Muscle layer of colon (tissue), 2 donors: ENCODE data around the gene EPB41.

ENCODE experiments used
- H3K27ac ChIP-seq: one replicate; pipeline ENCODE4 v1.7.0; 2013; ENCODE audit warnings: low read depth, mild to moderate bottlenecking, low read length, moderate library complexity
- H3K27me3 ChIP-seq, 2 donors: one replicate each; pipeline ENCODE4 v1.7.0; 2013; ENCODE audit warnings: low read length in 2 of 2, mild to moderate bottlenecking in 2 of 2; ENCODE audit not compliant: insufficient read depth in 2 of 2, control insufficient read depth in 1 of 2
- H3K36me3 ChIP-seq: one replicate; pipeline ENCODE4 v1.7.0; 2013; ENCODE audit warnings: mild to moderate bottlenecking, low read length; ENCODE audit not compliant: insufficient read depth
- H3K4me1 ChIP-seq: one replicate; pipeline ENCODE4 v1.7.0; 2013; ENCODE audit warnings: mild to moderate bottlenecking, low read length; ENCODE audit not compliant: insufficient read depth
- H3K4me3 ChIP-seq, 2 donors: one replicate each; pipeline ENCODE4 v1.7.0; 2013; ENCODE audit warnings: low read length in 2 of 2, low read depth in 1 of 2, mild to moderate bottlenecking in 1 of 2, moderate library complexity in 1 of 2
- H3K9ac ChIP-seq: one replicate; pipeline ENCODE4 v1.7.0; 2013; ENCODE audit warnings: low read length
- H3K9me3 ChIP-seq: one replicate; pipeline ENCODE4 v1.7.0; 2013; ENCODE audit warnings: mild to moderate bottlenecking, low read length
- donor health status: abdominal sarcoma.
- donor health status: Adenocarcinoma of cecum.

EPB41 gene

DNA sequence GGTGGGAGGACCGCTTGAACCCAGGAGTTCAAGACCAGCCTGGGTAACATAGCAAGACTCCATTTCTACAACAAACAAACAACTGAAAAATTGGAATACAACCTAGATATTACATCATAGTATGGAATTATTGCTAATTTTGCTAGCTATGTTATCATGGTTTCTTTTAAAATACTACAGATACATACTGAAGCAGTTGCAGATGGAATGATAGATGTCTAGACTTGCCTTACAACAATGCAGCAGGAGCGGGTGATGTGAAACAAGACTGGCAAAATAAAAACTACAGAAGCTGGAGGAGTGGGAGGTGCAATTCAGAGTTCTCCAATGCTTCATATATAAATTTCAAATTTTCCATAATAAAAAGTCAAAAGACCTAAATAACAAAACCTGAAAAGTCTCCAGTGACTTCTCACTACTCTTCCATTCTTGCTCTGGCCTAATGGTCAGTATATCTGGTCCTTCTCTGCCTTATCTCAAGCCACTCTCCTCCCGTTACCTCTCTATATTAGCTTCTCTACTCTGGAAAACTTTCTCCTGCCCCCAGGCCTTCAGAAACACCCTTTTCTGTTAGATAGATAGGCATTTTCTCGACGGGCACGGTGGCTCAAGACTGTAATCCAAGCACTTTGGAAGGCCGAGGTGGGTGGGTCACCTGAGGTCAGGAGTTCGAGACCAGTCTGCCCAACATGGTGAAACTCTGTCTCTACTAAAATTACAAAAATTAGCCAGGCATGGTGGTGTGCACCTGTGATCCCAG is 237.9 kb downstream of the EPB41 start:
- no peak overlapping the region for H3K9ac ChIP-seq
- no peaks in the 10 kb centered on the region for H3K27me3 ChIP-seq
- H3K4me3 ChIP-seq: no peak overlapping the region
- H3K27ac ChIP-seq: no peak overlapping the region
- no peaks in the 10 kb centered on the region for H3K9me3 ChIP-seq
- H3K36me3 ChIP-seq: peaks cover 76% of the 10 kb centered on the region
- H3K4me1 ChIP-seq: peaks cover 14% of the 10 kb centered on the region

DNA sequence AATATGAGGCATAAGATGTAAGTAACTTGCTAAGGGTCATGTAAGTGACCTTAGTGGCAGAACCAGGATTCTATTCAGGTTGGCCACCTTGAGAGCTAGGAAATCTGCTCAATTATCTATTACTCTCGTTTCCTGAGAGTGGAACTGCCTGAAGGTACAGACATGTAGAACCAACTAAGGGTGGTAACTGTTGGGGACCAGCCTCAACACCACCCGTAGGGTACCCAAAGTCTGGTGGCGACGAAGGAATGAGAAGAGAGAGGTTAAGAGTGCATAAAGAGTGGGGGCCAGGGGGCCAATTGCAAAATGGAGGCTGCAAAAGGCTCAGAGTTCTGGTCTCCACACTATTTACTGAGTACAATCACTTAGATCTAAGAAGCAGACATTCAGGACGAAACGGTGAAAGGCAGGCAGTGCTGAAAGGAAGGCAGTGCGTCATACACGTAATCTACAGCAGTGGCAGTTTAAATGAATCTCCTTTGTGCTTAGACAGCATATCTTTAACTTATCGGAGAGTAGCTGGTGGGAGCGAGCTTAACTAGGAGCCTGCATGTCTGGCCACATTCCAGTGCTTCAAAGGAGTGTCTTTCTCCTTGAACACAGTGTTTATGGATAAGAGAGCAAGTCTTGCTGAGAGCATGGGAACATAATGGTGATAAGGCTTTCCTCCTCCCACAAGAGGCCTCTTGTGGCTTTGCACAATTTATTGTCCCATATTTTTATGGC is 242.3 kb downstream of the EPB41 start:
- peaks cover 31% of the 10 kb centered on the region for H3K4me1 ChIP-seq
- H3K27me3 ChIP-seq: no peaks in the 10 kb centered on the region
- H3K4me3 ChIP-seq: no peak overlapping the region
- H3K27ac ChIP-seq: no peak overlapping the region
- no peaks in the 10 kb centered on the region for H3K9me3 ChIP-seq
- peaks cover 57% of the 10 kb centered on the region for H3K36me3 ChIP-seq
- H3K9ac ChIP-seq: no peak overlapping the region

DNA sequence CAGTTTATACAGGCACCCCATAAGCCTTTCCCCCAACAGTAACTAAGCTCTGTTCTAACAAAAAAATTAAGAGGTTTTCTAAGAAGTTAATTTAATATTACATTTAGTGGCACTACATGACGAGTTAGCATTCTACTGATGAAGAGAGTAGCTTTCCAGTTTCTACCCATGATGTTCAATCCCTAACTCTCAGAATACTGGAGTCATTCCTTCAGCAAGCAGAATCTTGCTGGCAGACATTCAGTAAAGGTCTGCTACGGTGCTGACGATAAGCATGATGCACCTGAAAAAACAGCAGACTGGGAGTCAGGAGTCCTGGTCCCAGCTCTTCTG is 242.9 kb downstream of the EPB41 start:
- Histone ChIP-seq H3K4me3 (no peak overlapping the region), H3K4me1 (peaks cover 35% of the 10 kb centered on the region), H3K27ac (no peak overlapping the region), H3K9ac (no peak overlapping the region), H3K27me3 (no peaks in the 10 kb centered on the region), H3K9me3 (no peaks in the 10 kb centered on the region), H3K36me3 (peaks cover 52% of the 10 kb centered on the region)

DNA sequence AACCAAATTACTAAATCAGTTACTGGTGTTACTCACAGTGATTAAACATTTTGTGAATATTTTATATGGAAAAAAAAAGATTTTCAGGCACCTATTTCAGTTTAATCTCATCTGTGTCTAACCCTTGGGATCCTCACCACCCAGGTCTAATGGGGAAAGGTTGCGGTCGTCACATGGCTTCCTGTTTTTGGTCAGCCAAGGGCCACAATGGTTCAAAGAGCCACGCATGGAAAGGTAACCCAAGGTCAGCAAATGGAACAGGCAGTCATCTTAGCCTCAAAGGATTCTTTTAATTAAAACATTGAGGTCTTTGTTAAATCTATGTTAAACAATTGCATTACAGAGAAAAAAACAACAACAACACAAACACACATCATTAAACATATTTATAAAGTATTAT is 245.4 kb downstream of the EPB41 start:
- H3K36me3 ChIP-seq: peaks cover 30% of the 10 kb centered on the region
- H3K9ac ChIP-seq: no peak overlapping the region
- no peak overlapping the region for H3K4me3 ChIP-seq
- H3K27me3 ChIP-seq: no peaks in the 10 kb centered on the region
- no peak overlapping the region for H3K27ac ChIP-seq
- no peaks in the 10 kb centered on the region for H3K9me3 ChIP-seq
- H3K4me1 ChIP-seq: peaks cover 42% of the 10 kb centered on the region

DNA sequence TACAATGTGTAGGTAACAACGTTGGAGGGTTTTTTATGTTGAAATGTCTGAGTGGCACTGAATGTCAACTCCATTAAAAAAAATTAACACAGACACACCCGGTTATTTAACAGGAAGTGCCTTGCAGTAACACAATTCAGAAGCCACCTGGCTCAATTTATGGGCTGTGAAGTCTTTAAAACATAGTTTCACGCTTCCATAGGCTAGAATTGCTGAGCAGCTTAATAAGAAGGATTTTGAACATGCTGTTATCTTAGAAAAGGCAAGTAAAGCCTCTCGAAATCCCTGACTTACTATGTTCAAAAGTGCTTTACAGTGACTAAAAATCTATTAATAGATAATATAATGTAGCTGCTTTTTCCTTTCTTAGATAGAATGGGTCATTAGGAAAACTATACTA is 247.7 kb downstream of the EPB41 start:
- Histone ChIP-seq H3K36me3 (peaks cover 47% of the 10 kb centered on the region), H3K27me3 (no peaks in the 10 kb centered on the region), H3K4me3 (no peak overlapping the region), H3K9ac (no peak overlapping the region), H3K27ac (no peak overlapping the region), H3K4me1 (peaks cover 39% of the 10 kb centered on the region), H3K9me3 (no peaks in the 10 kb centered on the region)

DNA sequence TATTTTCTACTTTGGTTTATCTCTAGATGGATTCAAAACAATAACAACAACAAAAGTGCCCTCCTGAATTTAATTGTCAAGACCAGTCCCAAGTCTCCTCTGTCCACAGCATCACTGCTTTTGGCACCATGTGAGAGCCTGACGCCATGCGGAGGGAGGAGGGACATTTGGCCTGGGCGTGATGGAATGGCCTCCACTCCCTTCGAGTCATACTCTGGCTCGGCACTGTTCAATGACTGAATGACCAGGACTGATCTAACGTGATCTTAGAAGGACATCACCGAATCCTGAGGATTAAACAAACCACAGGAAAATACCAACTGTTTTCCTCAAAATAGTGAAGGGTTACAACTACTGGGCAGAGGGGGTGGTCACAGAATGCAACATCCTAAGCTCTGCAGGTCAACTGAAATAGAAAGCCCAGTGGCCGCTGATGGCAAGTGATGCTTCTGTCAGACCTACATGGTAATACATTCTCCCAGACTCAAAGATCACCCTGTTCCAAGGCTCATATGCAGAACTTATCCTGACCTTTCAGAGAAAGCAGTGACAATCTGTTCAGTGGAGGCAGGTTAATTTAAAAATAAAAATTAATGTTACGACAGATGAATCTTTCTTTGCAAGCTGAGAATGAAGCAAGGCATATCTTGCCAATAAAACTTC is 248.2 kb downstream of the EPB41 start:
- Histone ChIP-seq H3K4me3 (no peak overlapping the region), H3K9me3 (no peaks in the 10 kb centered on the region), H3K27ac (no peak overlapping the region), H3K36me3 (peaks cover 46% of the 10 kb centered on the region), H3K27me3 (no peaks in the 10 kb centered on the region), H3K4me1 (peaks cover 33% of the 10 kb centered on the region), H3K9ac (no peak overlapping the region)

DNA sequence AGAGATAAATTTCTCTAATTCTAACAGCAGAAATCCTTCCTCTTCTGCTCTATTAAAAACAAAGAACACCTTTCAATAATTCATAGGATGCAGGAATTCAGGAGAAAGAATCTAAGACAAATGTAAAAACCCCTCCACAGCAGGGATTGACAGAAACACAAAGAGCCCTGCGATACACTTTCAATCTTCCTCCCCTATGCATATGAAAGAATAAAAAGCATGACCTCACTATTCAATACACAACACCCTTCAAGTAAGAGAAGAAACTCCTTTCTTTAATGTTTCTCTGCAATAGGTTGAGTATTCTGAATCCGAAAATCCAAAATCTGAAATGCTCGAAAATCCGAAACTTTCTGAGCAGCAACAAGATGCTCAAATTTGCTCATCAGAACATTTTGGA is 250.2 kb downstream of the EPB41 start:
- Histone ChIP-seq H3K9me3 (no peaks in the 10 kb centered on the region), H3K9ac (no peak overlapping the region), H3K4me3 (no peak overlapping the region), H3K27me3 (no peaks in the 10 kb centered on the region), H3K27ac (no peak overlapping the region), H3K36me3 (peaks cover 29% of the 10 kb centered on the region), H3K4me1 (peaks cover 38% of the 10 kb centered on the region)

DNA sequence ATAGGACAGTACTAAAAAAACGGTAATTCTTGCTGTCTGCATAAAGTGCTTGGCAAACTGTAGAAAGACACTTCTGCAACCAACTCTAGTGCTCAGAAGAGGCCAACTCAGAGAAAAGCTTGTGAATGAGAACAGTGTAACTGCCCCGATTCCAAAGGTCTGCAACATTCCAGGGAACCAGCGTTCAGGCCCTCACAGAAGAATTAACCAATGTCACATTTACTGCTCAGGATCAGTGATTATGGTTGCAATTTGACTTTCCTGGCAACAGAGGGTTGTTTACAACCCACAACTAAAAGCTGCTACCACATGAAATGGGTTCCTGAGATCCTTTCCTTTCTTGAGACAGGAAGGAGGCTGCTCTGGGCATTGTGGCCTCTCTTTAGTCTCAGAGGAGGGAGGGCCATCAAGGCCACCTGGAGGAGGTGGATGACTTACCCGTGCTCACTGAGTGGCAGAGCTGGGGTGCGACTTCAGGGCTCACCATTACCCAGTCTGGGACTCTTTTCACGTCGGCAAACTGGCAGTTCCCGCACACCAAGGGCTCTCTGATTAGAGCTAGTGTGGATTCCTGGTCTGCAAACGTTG is 252.0 kb downstream of the EPB41 start:
- H3K4me1 ChIP-seq: peaks cover 42% of the 10 kb centered on the region
- H3K9me3 ChIP-seq: no peaks in the 10 kb centered on the region
- H3K9ac ChIP-seq: no peak overlapping the region
- peaks cover 31% of the 10 kb centered on the region for H3K36me3 ChIP-seq
- no peak overlapping the region for H3K27ac ChIP-seq
- H3K4me3 ChIP-seq: no peak overlapping the region
- H3K27me3 ChIP-seq: no peaks in the 10 kb centered on the region

DNA sequence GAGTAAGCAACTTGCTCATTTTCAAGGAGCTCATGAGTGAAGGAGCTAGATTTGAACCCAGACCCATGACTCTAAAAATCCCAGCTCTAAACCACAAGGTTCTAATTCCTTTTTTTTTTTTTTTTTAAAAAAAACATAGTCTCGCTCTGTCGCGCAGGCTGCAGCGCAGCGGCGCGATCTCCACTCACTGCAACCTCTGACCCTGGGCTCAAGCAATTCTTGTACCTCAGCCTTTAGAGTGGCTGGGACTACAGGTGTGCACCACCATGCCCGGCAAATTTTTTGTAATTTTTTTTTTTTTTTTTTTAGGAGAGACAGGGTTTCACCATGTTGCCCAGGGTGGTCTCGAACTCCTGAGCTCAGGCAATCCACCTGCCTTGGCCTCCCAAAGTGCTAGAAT is 253.5 kb downstream of the EPB41 start:
- no peak overlapping the region for H3K27ac ChIP-seq
- H3K4me3 ChIP-seq: no peak overlapping the region
- peaks cover 31% of the 10 kb centered on the region for H3K36me3 ChIP-seq
- H3K4me1 ChIP-seq: peaks cover 36% of the 10 kb centered on the region
- no peak overlapping the region for H3K9ac ChIP-seq
- H3K9me3 ChIP-seq: no peaks in the 10 kb centered on the region
- no peaks in the 10 kb centered on the region for H3K27me3 ChIP-seq
